Brain pericyte (primary cell): ENCODE measurements around the gene TAGLN2.
"Not testable (repeated sequence)": the region's sequence is repeated elsewhere in the genome, so short reads cannot be mapped to it uniquely, and the experiment has no call there.

Experiments
- DNase-seq: peaks from one replicate; pipeline ENCODE4 v3.0.0-alpha.2; 2012; ENCODE audit warnings: low read depth, low spot score

The TAGLN2 gene

GRCh38 chr1:159900755-159901360 lies 24.4 kb downstream of the TAGLN2 start:
- no peak for DNase-seq

- no peak for DNase-seq
Observed at GRCh38 chr1:159900086-159900680, 25.1 kb downstream of the TAGLN2 start, which contains the start of gene CFAP45. Gene CFAP45, minus strand, starts transcription at chr1:159900165. Its CDS starts 67 bp downstream, at chr1:159900098.

- not testable (repeated sequence) for DNase-seq
Observed at GRCh38 chr1:159899634-159900033, 25.7 kb downstream of the TAGLN2 start.

- DNase-seq, result no peak
Observed at GRCh38 chr1:159898527-159898926, 26.8 kb downstream of the TAGLN2 start.

GRCh38 chr1:159897962-159898361 lies 27.3 kb downstream of the TAGLN2 start:
- no peak for DNase-seq

GRCh38 chr1:159896546-159896930 lies 28.8 kb downstream of the TAGLN2 start:
- DNase-seq, result no peak

- DNase-seq, result no peak
Observed at GRCh38 chr1:159895836-159896545, 29.3 kb downstream of the TAGLN2 start.

GRCh38 chr1:159895286-159895685 lies 30.0 kb downstream of the TAGLN2 start:
- DNase-seq, result no peak

GRCh38 chr1:159892944-159893343 lies 32.4 kb downstream of the TAGLN2 start:
- DNase-seq, result no peak

GRCh38 chr1:159891275-159892157 lies 33.8 kb downstream of the TAGLN2 start:
- peak; percentile 81 for DNase-seq

GRCh38 chr1:159890390-159890789 lies 34.9 kb downstream of the TAGLN2 start:
- DNase-seq, result no peak

- no peak for DNase-seq
Observed at GRCh38 chr1:159889821-159890252, 35.5 kb downstream of the TAGLN2 start.

- DNase-seq, result no peak
Observed at GRCh38 chr1:159889202-159889601, 36.1 kb downstream of the TAGLN2 start.

- no peak for DNase-seq
Observed at GRCh38 chr1:159884296-159884695, 41.0 kb downstream of the TAGLN2 start.

GRCh38 chr1:159883134-159883533 lies 42.2 kb downstream of the TAGLN2 start:
- DNase-seq, result no peak

GRCh38 chr1:159882527-159882862 lies 42.8 kb downstream of the TAGLN2 start:
- no peak for DNase-seq

- DNase-seq, result peak; percentile 84
Observed at GRCh38 chr1:159881622-159882526, 43.4 kb downstream of the TAGLN2 start.

- no peak for DNase-seq
Observed at GRCh38 chr1:159880430-159880829, 44.9 kb downstream of the TAGLN2 start.

- DNase-seq, result no peak
Observed at GRCh38 chr1:159879977-159880376, 45.3 kb downstream of the TAGLN2 start.

- DNase-seq, result no peak
Observed at GRCh38 chr1:159879136-159879535, 46.2 kb downstream of the TAGLN2 start.
